HG03280 (cell line): ENCODE data around the gene IRF6.

Source experiments
- ATAC-seq: cut with Tn5 transposase; IDR thresholded peaks from one replicate; pipeline ENCODE4 v1.9.1; 2021; ENCODE audit warnings: mild to moderate bottlenecking, moderate library complexity; ENCODE audit not compliant: unreplicated experiment

Gene IRF6

GRCh38 chr1:209805875-209806760 lies at the start of gene IRF6:
Gene IRF6, minus strand, starts transcription at chr1:209806142. Its CDS starts 4,729 bp downstream, at chr1:209801413.
- ATAC-seq, result peak; percentile 94

- ATAC-seq, result no peak
Observed at GRCh38 chr1:209855623-209856022, 49.7 kb upstream of the IRF6 start.

DNA sequence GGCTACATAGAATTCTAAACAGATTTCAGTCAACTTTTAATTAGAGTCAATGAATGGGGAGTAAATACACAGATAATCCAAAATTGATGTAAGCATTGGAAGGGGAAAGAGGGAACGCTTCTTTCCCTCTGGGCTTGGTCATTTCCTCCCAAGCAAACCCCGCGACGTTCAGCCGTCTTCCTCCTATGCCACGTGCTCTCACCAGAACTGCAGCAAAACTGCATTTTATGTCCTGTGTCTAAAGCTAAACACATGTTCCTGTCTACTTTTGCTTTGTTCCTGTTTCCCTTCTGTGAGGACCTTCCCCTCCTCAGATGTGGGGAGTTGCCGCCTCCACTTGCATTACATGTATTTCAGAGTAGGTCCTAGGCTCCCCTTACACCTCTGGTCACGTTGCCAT lies 49.1 kb upstream of the IRF6 start:
- no peak for ATAC-seq

DNA sequence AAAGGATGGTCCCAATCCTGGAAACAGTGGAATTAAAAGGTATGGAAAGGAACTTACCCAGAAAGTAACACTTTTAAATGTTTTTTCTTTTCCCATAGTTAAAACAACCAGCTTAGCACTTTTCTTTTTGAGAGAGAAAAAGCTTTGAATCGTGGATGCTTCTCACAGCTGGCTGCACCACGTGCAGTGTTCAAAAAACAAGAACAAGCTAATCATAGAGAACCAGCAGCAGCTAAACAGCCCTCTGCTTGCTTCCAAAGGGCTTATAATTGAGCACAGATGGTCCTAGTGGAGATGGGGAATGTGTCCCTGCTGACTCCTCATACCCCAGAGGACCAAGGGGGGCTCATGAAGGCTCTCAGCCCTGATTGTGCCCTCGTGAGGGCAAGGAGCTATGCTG lies 48.3 kb upstream of the IRF6 start:
- ATAC-seq, result no peak

DNA sequence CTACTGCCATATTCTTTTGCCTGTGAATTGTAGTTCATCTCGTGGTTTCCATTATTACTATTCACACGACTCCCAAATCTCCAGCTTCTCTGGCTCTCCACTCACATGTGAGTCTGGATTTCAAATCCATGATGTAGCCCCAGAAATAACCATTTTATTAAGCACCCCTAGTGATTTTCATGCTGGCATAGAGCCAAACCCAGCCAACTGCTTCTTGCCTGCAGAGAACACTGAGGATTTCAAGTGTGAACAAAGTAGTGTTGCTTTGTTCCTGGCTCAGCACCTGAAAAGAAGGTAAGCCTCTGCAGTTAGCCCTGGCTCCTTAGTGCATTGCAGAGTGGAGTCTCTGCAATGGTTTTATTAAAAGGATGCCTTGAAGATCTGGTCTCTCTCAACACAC lies 47.7 kb upstream of the IRF6 start:
- ATAC-seq, result no peak

- ATAC-seq, result no peak
Observed at GRCh38 chr1:209850342-209850979, 44.5 kb upstream of the IRF6 start.

DNA sequence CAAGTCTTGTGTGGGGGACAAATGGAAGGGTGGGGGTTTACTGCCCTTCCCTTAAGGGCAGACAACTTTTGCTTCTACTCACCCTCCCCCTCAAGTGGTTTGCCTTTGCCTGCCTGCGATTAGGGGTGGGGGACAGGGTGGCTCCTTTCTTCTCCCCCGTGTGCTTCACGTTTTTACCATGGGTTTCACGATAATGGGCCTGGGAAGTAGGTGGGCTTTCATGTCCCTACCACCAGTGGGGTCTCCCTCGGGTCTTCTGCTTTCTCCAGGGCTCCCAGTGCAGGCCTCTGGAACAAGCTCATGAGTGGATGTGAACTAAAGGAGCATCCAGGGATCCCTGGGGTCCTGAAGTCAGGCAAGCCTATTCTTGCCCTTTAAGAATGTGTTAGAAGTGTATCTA lies 43.4 kb upstream of the IRF6 start:
- ATAC-seq, result no peak

- no peak for ATAC-seq
Observed at GRCh38 chr1:209845408-209845725, 39.4 kb upstream of the IRF6 start.

DNA sequence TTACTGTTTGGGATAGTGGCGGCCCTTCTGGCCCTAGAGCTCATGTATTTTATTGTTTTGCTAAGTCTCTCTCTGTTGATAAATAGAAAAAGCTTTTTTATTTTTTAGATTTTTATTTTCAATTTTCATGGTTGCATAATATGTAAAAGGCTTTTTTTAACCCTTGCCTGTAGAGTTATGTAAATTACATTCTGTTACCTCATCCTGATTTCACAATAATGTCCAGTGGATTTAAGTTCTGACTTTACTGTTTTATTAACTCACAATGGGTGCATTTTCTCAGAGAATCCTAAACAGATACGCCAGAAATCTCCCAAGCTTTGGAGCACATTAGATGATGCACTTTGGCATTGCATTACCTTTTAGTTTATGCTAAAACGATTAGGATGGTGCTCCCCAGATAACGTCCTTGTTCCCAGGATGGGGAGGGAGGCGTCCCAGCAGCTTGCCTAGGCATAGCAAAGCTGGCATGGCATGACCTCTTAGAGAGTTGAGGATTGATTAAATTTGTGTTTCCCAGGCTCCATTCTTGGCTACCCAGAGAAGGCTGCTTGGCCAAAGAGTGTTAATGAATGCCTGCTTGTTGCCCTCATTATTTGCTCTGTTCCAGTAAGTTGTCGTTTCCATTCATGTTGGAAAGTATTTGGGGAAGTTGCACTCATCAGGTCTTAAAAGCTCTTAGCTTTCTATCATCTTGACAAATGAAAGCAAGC lies 38.9 kb upstream of the IRF6 start:
- no peak for ATAC-seq

DNA sequence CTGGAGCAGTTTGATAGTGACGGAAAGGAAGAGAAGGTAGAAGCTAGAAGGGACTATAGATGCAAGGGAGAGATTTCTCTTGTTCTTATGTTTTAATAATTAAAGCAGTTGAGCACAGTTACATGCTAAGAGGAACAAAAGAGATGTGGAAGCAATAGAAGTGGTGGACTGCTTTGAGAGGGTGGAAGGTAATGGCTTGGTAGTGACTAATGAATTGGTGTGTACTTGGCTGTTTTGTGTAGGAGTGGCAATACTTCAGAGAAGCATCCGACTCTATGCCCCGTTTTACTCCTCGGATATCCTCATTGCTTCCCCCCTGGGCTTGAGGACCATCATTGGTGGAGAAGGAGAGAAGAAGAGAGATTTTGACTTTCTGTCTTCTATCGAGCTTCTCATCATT lies 34.7 kb upstream of the IRF6 start:
- no peak for ATAC-seq

DNA sequence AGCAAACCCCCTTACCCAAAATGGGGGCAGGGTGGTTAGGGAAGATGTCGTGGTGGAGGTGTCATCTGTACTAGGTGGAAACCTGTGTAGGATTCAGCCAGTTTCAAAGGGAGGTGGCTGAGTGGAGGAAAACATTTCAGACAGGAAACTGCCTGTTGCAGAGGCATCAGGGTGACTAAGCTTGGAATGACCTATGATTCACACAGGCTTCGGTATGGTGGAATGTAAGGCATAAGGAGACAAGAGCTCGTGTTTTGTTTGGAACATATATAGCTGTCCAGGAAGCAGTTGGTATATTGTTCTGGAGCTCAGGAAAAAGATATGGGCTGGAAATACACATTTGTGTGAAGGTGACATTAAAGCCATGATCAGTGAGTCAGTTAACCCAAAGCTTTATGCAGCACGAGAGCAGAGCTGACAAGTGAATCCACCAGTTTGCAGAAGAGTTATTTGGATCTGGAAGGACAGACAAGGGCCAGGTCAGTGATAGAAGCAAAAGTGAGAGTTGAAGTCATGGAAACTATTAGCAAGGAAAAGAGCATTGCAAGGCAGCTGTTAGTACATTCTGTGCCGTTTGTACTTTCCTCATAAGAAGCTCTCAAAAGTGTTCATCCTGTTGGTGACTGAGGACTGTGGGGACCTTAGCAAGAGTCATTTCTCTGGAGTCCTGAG lies 34.1 kb upstream of the IRF6 start:
- no peak for ATAC-seq

DNA sequence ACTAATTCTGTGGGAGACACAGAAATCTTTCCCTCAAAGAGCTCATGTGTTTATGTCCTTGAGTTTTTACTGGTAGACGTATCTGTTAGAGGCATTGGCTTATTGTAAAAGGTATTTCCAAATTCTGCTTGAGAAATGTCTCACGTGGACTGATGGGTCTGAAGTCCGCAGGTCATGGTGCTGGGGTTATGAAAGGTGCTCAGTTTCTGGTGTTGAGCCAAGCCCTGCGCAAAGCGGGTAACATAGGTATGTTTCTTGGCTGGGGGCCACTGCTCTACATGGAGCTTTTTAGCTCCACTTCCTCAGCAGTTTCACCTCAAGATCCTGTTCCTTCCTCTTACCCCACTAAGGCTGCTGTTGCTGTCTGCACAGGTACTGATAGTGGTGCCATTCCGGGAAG lies 32.6 kb upstream of the IRF6 start:
- ATAC-seq, result no peak

GRCh38 chr1:209837671-209838070 lies 31.7 kb upstream of the IRF6 start:
- no peak for ATAC-seq

- no peak for ATAC-seq
Observed at GRCh38 chr1:209835782-209836298, 29.9 kb upstream of the IRF6 start.

DNA sequence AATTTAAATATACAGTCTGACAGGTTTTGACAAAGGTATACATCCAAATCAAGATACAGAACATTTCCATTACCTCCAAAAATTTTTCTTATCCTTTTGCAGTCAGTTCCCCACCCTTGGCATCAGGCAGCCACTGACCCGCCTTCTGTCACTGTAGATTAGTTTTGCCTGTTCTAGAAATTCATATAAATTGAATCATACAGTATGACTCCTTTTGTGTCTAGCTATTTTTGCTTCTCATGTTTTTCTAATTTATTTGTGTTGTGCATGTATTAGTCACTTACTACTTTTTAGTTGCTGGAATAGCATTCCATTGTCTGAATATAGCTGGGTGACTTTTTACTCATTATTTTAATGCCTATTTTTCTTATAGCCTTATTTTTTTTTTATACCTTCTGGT lies 25.7 kb upstream of the IRF6 start:
- no peak for ATAC-seq

GRCh38 chr1:209830722-209831121 lies 24.8 kb upstream of the IRF6 start:
- ATAC-seq, result no peak

- ATAC-seq, result no peak
Observed at GRCh38 chr1:209829716-209830115, 23.8 kb upstream of the IRF6 start.

DNA sequence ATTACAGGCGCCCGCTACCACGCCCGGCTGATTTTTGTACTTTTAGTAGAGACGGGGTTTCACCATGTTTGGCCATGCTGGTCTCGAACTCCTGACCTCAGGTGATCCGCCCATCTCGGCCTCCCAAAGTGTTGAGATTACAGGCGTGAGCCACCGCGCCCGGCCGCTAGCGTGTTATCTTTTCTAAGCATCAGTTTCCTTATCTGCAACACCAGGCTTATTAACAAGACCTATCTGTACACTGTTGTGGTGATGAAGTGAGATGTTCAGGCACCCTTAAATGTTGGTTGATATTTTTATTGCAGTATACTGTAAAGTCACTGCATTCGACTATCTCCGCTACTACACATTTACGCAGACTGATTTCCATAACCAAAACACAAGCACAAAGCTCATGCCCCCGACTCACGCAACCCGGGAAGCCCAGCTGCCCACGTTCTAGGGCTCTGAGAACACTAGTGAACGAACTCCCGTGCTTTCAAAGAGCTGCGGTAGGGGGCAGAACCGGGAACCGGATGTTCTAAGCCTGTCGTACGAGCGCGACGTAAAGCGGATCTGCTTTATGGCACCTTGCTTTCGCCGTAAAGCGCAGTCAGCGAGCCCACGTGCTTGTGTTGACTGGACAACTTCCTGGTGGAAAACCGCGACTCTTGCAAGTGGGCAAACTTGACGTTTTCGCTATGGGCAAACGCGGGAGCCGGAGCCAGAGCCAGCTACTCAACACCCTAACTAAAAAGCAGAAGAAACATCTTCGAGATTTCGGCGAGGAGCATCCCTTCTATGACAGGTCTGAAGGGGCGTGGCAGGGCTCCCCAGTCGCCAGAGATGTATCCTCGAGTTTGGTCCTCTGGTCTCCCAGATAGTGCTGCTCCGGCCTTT lies 21.7 kb upstream of the IRF6 start, which contains the start of gene UTP25:
Gene UTP25, plus strand, starts transcription at position 589 of the 879 bp plus-strand sequence. Its CDS starts 92 bp downstream, at position 681.
- ATAC-seq, result peak; percentile 95

DNA sequence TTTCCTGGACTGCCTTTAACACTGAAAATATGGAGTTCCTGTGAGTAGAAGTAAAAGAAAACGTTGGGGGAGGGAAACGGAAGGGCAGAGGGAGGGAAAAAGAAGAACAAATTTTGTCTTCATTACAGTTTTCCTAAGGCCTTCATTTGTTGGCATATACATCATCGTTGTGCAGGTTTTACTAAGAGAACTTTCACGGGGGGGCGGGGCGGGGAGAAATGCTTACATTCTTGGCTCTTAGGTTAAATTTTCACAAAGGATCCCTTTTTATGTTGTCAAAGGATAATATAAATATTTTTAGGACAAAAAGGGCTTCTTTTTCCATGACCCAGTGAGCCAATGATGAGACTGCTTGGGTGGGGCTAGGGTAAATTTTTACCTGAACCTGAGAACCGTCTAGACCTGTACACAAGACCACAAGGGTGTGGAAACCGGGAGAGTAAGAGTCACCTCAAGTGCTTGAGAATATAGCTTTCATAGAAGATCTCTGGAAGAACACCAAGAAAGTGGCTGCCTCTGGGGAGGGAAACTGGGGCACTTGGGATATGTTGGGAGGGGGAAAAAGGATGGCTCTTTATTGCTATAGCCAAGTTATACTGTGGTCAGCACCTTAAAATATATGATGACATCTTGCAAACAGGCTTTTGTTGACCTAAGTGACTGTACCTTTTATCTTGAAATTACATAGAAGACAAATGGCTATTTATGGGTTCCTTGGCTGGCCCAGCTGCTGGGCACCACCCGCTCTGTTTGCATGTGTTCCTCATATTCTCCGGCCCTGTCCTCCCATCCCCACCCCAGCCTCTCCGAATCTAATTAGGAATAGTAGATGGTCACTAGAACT lies 19.9 kb upstream of the IRF6 start:
- no peak for ATAC-seq
